Stimulated activated CD4-positive, alpha-beta T cell treated with anti-CD3 and anti-CD28 coated beads, Interleukin-2, amount 100 ng/mL, for 4 hours (primary cell): ENCODE measurements around the gene MAMSTR.
A peak's percentile ranks its signal among the peaks of the same experiment; 100 is the strongest.

ENCODE experiments used
- DNase-seq: peaks from one replicate; pipeline ENCODE4 v3.0.0-alpha.2; 2020; ENCODE audit warnings: low read depth

The MAMSTR gene

GRCh38 chr19:48746110-48746509 lies 26.6 kb upstream of the MAMSTR start:
- DNase-seq: no peak

GRCh38 chr19:48745208-48745995 lies 25.9 kb upstream of the MAMSTR start:
- peak; percentile 27 for DNase-seq

GRCh38 chr19:48742096-48742495 lies 22.6 kb upstream of the MAMSTR start:
- DNase-seq: no peak

GRCh38 chr19:48741129-48741999 lies 21.8 kb upstream of the MAMSTR start:
- DNase-seq: no peak

- DNase-seq: no peak
Observed at GRCh38 chr19:48740164-48740972, 20.8 kb upstream of the MAMSTR start, which contains the start of gene RASIP1. TSS of gene RASIP1 (minus strand) at chr19:48740610. CDS start at chr19:48740282, 328 bp downstream.

- no peak for DNase-seq
Observed at GRCh38 chr19:48739404-48740163, 20.1 kb upstream of the MAMSTR start.

GRCh38 chr19:48738557-48739403 lies 19.3 kb upstream of the MAMSTR start:
- peak; percentile 85 for DNase-seq

GRCh38 chr19:48737360-48737998 lies 18.0 kb upstream of the MAMSTR start:
- DNase-seq: no peak

GRCh38 chr19:48735031-48735615 lies 15.6 kb upstream of the MAMSTR start:
- DNase-seq: no peak

GRCh38 chr19:48734625-48735024 lies 15.1 kb upstream of the MAMSTR start:
- DNase-seq: no peak

- no peak for DNase-seq
Observed at GRCh38 chr19:48731452-48731851, 11.9 kb upstream of the MAMSTR start.

- DNase-seq: no peak
Observed at GRCh38 chr19:48728911-48729664, 9.6 kb upstream of the MAMSTR start.

GRCh38 chr19:48726556-48726955 lies 7.0 kb upstream of the MAMSTR start:
- no peak for DNase-seq

- DNase-seq: peak; percentile 25
Observed at GRCh38 chr19:48724796-48725753, 5.5 kb upstream of the MAMSTR start.

- no peak for DNase-seq
Observed at GRCh38 chr19:48722196-48722708, 2.7 kb upstream of the MAMSTR start.

GRCh38 chr19:48720613-48721296 lies 1.2 kb upstream of the MAMSTR start:
- peak; percentile 83 for DNase-seq

GRCh38 chr19:48720251-48720612 lies 707 bp upstream of the MAMSTR start:
- no peak for DNase-seq
